Keratinocyte (primary cell): ENCODE results near the gene RIOK2. TPM values are rescaled to one million over a fixed set of nuclear protein-coding genes. Genes with fewer than 3 reads are reported as not detected.

Experiments
- DNase-seq: peaks from one replicate; pipeline ENCODE4 v3.0.0-alpha.2; 2011; ENCODE audit warnings: low read depth, missing footprints, low spot score
- FAIRE-seq: peaks from 2 replicates; lab custom pipeline; 2011; peaks lifted over from hg19 to GRCh38; lab: Jason Lieb, UNC
- H2AFZ ChIP-seq: 2 replicates; pipeline ENCODE4 v1.6.0; 2012; ENCODE audit warnings: low read length, control low read depth, inconsistent platforms; ENCODE audit not compliant: control insufficient read depth
- H3K27ac ChIP-seq: 2 replicates; pipeline ENCODE4 v1.5.1; 2011; ENCODE audit warnings: low read length; ENCODE audit not compliant: control insufficient read depth, insufficient read depth
- H3K27me3 ChIP-seq: 3 replicates; pipeline ENCODE4 v1.6.0; 2011; ENCODE audit warnings: low read length; ENCODE audit not compliant: control insufficient read depth, insufficient read depth; ENCODE audit errors: extremely low read depth
- H3K36me3 ChIP-seq, 2 experiments: 2 replicates in 1 of 2; 3 replicates in 1 of 2; pipeline ENCODE4 v1.5.1; 2011; ENCODE audit warnings: low read length in 2 of 2, mild to moderate bottlenecking in 1 of 2; ENCODE audit not compliant: control insufficient read depth in 2 of 2, insufficient read depth in 2 of 2; ENCODE audit errors: extremely low read depth in 1 of 2
- H3K4me1 ChIP-seq: 3 replicates; pipeline ENCODE4 v1.5.1; 2011; ENCODE audit warnings: low read length; ENCODE audit not compliant: control insufficient read depth, insufficient read depth; ENCODE audit errors: extremely low read depth
- H3K4me2 ChIP-seq: 3 replicates; pipeline ENCODE4 v1.6.0; 2011; ENCODE audit warnings: low read depth, low read length; ENCODE audit not compliant: control insufficient read depth, insufficient read depth; ENCODE audit errors: extremely low read depth
- H3K4me3 ChIP-seq, 3 experiments: fragments of 200-600 bp in 1 of 3; sonication (generic) in 1 of 3; 2 replicates in 2 of 3; 3 replicates in 1 of 3; pipeline ENCODE4 v1.5.1; 2011 to 2016; ENCODE audit warnings: low read length in 3 of 3, mild to moderate bottlenecking in 3 of 3, control low read depth in 2 of 3, inconsistent platforms in 1 of 3, low read depth in 1 of 3, mixed read lengths in 1 of 3, mixed run types in 1 of 3, moderate library complexity in 1 of 3; ENCODE audit not compliant: control insufficient read depth in 2 of 3, insufficient read depth in 2 of 3; ENCODE audit errors: extremely low read depth in 1 of 3
- H3K79me2 ChIP-seq: 2 replicates; pipeline ENCODE4 v1.6.0; 2012; ENCODE audit warnings: low read length; ENCODE audit not compliant: control insufficient read depth, insufficient read depth
- H3K9ac ChIP-seq: 3 replicates; pipeline ENCODE4 v1.6.0; 2011; ENCODE audit warnings: low read length; ENCODE audit not compliant: control insufficient read depth, insufficient read depth; ENCODE audit errors: extremely low read depth
- H3K9me1 ChIP-seq: 3 replicates; pipeline ENCODE4 v1.6.0; 2011; ENCODE audit warnings: low read length; ENCODE audit not compliant: control insufficient read depth, insufficient read depth; ENCODE audit errors: extremely low read depth
- H3K9me3 ChIP-seq: 2 replicates; pipeline ENCODE4 v1.5.1; 2012; ENCODE audit warnings: low read depth, low read length; ENCODE audit not compliant: control insufficient read depth
- H4K20me1 ChIP-seq: 3 replicates; pipeline ENCODE4 v1.6.0; 2011; ENCODE audit warnings: low read length; ENCODE audit not compliant: control insufficient read depth, insufficient read depth; ENCODE audit errors: extremely low read depth
- CTCF ChIP-seq, 3 experiments: IDR thresholded peaks in 1 of 3; conservative IDR thresholded peaks in 1 of 3; optimal IDR thresholded peaks in 1 of 3; 2 replicates in 2 of 3; 3 replicates in 1 of 3; pipeline versions ENCODE3 to v1.5.1; 2011; ENCODE audit warnings: low read length in 3 of 3, mild to moderate bottlenecking in 3 of 3, moderate library complexity in 2 of 3, control low read depth in 1 of 3, inconsistent platforms in 1 of 3; ENCODE audit not compliant: insufficient read depth in 2 of 3; ENCODE audit errors: extremely low read depth in 1 of 3
- EZH2 ChIP-seq: IDR thresholded peaks from one replicate; pipeline ENCODE4 v1.6.1; 2012; ENCODE audit warnings: inconsistent platforms, mild to moderate bottlenecking, low read length, moderate library complexity
- dilution Hi-C: fragments of 300-500 bp; cut with MboI; formaldehyde crosslinking; loops from one replicate; pipeline ENCODE4 v1.7.0; 2020; ENCODE audit warnings: low sequenced_read_pairs; ENCODE audit not compliant: extremely low pct_ligation_motif_present
- polyA plus RNA-seq, 5 experiments: library from polyadenylated mRNA; depleted of rRNA in 3 of 5; stranded (reverse) in 3 of 5; stranded (forward) in 1 of 5; unstranded in 1 of 5; fragments of >200 nt; gene quantifications; 1 replicate in 1 of 5; 2 replicates in 3 of 5; 3 replicates in 1 of 5; pipeline versions ENCODE4 v1.2.1 to v1.2.3, GENCODE V29; 2011 to 2012; ENCODE audit warnings: missing spikeins in 2 of 5, low read depth in 1 of 5, low replicate concordance in 1 of 5

Gene RIOK2
- polyA plus RNA-seq, 1 donor (not counting 4 experiments of a cell fraction or from before 2014, with no cell fraction given): 34.5 TPM

DNA sequence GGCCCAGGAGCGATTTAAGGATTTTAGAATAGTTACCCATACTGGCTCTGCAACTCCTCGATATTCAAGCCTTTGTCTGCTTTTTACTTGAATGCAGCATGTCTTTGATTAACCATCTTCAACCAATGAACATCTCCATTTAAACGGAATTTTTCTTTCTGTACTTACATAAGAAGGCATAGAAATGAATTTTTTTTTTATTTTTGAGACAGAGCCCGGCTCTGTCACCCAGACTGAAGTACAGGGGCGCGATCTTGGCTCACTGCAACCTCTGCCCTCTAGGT is 825 bp upstream of the RIOK2 start:
- Histone ChIP-seq H3K9ac (peak overlapping the region; percentile 92), H3K9me1 (no peaks in the 10 kb centered on the region)
- FAIRE-seq: no peak

GRCh38 chr5:97182571-97183099 is 412 bp downstream of the RIOK2 start:
- Histone ChIP-seq H3K4me1 (peaks cover 12% of the 10 kb centered on the region), H2AFZ (peak overlapping the region; percentile 99), H3K27ac (peak overlapping the region; percentile 99), H3K9me3 (no peaks in the 10 kb centered on the region), H4K20me1 (no peaks in the 10 kb centered on the region), H3K4me3 (peak overlapping the region; percentile 73 to 96 (median 86)), H3K36me3 (peaks cover 5 to 7% of the 10 kb centered on the region in 2 experiments), H3K79me2 (peaks cover 32% of the 10 kb centered on the region), H3K4me2 (peak overlapping the region; percentile 88), H3K9ac (peak overlapping the region; percentile 92), H3K27me3 (no peaks in the 10 kb centered on the region), H3K9me1 (no peaks in the 10 kb centered on the region)
- TF ChIP-seq EZH2 (no peak), CTCF (optimal IDR thresholded peaks at IDR 0.05 in 1 of 3, IDR thresholded peaks at IDR 0.05 in 1 of 3, conservative IDR thresholded peaks at IDR 0.05 in 1 of 3; ENCODE audit: extremely low read depth in 1 of 3, insufficient read depth in 2 of 3, low read length in 3 of 3) (no peak)
- FAIRE-seq (no peak), DNase-seq (no peak)
- dilution Hi-C loops: no loop called here

More for the DNA sequence above, 825 bp upstream of the RIOK2 start:
- no peaks in the 10 kb centered on the region for H3K27me3 ChIP-seq
- H3K9me3 ChIP-seq: no peaks in the 10 kb centered on the region
- peak overlapping the region; percentile 99 for H3K27ac ChIP-seq
- TF ChIP-seq EZH2 (no peak), CTCF (optimal IDR thresholded peaks at IDR 0.05 in 1 of 3, IDR thresholded peaks at IDR 0.05 in 1 of 3, conservative IDR thresholded peaks at IDR 0.05 in 1 of 3; ENCODE audit: extremely low read depth in 1 of 3, insufficient read depth in 2 of 3, low read length in 3 of 3) (no peak)
- peak overlapping the region; percentile 73 to 96 (median 86) for H3K4me3 ChIP-seq
- H3K36me3 ChIP-seq: no peaks in the 10 kb centered on the region
- H3K4me2 ChIP-seq: peak overlapping the region; percentile 88
- peaks cover 28% of the 10 kb centered on the region for H3K79me2 ChIP-seq
- peak overlapping the region; percentile 99 for H2AFZ ChIP-seq
- H3K4me1 ChIP-seq: peaks cover 12% of the 10 kb centered on the region
- no peak for DNase-seq
- H4K20me1 ChIP-seq: no peaks in the 10 kb centered on the region
- dilution Hi-C loops: no loop called here
